Sigmoid colon (tissue), 7 donors: Measurements from ENCODE around the gene POU2AF1. TPM values are rescaled to one million over a fixed set of nuclear protein-coding genes. Genes with fewer than 3 reads are reported as not detected.
A peak's percentile ranks its signal among the peaks of the same experiment; 100 is the strongest.

Experiments
- DNase-seq: peaks from one replicate; pipeline ENCODE4 v3.0.0-alpha.2; 2019
- H3K27ac ChIP-seq, 4 donors: fragments of 200-600 bp; sonication (generic); one replicate each; pipeline ENCODE4 v1.5.1; 2016 to 2019; ENCODE audit warnings: mild to moderate bottlenecking in 1 of 4
- H3K27me3 ChIP-seq, 3 donors: fragments of 200-600 bp; sonication (generic); one replicate each; pipeline ENCODE4 v1.5.1; 2019; ENCODE audit warnings: mild to moderate bottlenecking in 1 of 3
- H3K36me3 ChIP-seq, 4 donors: fragments of 200-600 bp; sonication (generic); one replicate each; pipeline ENCODE4 v1.5.1; 2016 to 2019
- H3K4me1 ChIP-seq, 4 donors: fragments of 200-600 bp; sonication (generic); one replicate each; pipeline ENCODE4 v1.5.1; 2017 to 2019
- H3K4me3 ChIP-seq, 4 donors: fragments of 200-600 bp; sonication (generic); one replicate each; pipeline ENCODE4 v1.5.1; 2017 to 2019; ENCODE audit warnings: mild to moderate bottlenecking in 2 of 4, moderate library complexity in 1 of 4
- H3K9me3 ChIP-seq, 4 donors: fragments of 200-600 bp in 3 of 4; sonication (generic) in 3 of 4; one replicate each; pipeline versions ENCODE4 v1.5.1 to v1.6.1; 2013 to 2019
- CTCF ChIP-seq, 4 experiments: fragments of 450-650 bp in 3 of 4; fragments of 200-600 bp in 1 of 4; IDR thresholded peaks; one replicate each; pipeline ENCODE4 v1.5.1; 2016 to 2019; ENCODE audit warnings: antibody characterized with exemption in 4 of 4, mild to moderate bottlenecking in 3 of 4, moderate library complexity in 2 of 4
- EP300 ChIP-seq, 4 donors: sonication (generic); formaldehyde crosslinking; IDR thresholded peaks; one replicate each; pipeline ENCODE4 v1.6.1; 2017; ENCODE audit warnings: antibody characterized with exemption in 4 of 4
- POLR2A ChIP-seq, 2 donors: fragments of 450-650 bp; IDR thresholded peaks; one replicate each; pipeline ENCODE4 v1.6.1; 2016; ENCODE audit warnings: antibody characterized with exemption in 2 of 2, mild to moderate bottlenecking in 2 of 2, moderate library complexity in 2 of 2
- POLR2AphosphoS5 ChIP-seq, 4 donors: sonication (generic); formaldehyde crosslinking; IDR thresholded peaks; one replicate each; pipeline ENCODE4 v1.6.1; 2017; ENCODE audit warnings: antibody characterized with exemption in 4 of 4
- WGBS, 2 donors: extraction: QIAGEN DNeasy Blood & Tissue Kit; methylation state at CpG; one replicate each; pipeline ENCODE4 v1.1.7; 2013; 5-methylcytosine and 5-hydroxymethylcytosine counted together
- intact Hi-C: fragments of 100-400 bp; cut with DNase I; formaldehyde crosslinking; loops from one replicate; pipeline ENCODE4 v1.15.1; 2023
- polyA plus RNA-seq, 3 donors: library from polyadenylated mRNA; stranded (reverse); fragments of 200-250 nt; gene quantifications; one replicate each; pipeline ENCODE4 v1.2.3, GENCODE V29; 2013
- total RNA-seq, 4 donors: library from RNA; depleted of rRNA; stranded (reverse); fragments of >200 nt; gene quantifications; one replicate each; pipeline ENCODE4 v1.1.0, GENCODE V29; 2016
- donor health status: healthy with polysubstance abuse.
- donor health status: Bipolar disorder and iron deficiency.
- donor health status: healthy.

POU2AF1 gene
- total and polyA plus RNA-seq, 7 donors: 0.16 to 27.0 (median 1.1) TPM; not detected in 3

- Histone ChIP-seq H3K27ac (no peak overlapping the region), H3K4me3 (no peak overlapping the region), H3K27me3 (no peaks in the 10 kb centered on the region), H3K36me3 (no peaks in the 10 kb centered on the region), H3K9me3 (no peaks in the 10 kb centered on the region), H3K4me1 (peaks cover 0 to 19% (median 10%) of the 10 kb centered on the region in 4 donors)
- TF ChIP-seq CTCF (IDR thresholded peaks at IDR 0.05): no peak
- DNase-seq: no peak
- intact Hi-C loops: no loop called here
Measured at GRCh38 chr11:111339758-111340388, 39.2 kb downstream of the POU2AF1 start.

DNA sequence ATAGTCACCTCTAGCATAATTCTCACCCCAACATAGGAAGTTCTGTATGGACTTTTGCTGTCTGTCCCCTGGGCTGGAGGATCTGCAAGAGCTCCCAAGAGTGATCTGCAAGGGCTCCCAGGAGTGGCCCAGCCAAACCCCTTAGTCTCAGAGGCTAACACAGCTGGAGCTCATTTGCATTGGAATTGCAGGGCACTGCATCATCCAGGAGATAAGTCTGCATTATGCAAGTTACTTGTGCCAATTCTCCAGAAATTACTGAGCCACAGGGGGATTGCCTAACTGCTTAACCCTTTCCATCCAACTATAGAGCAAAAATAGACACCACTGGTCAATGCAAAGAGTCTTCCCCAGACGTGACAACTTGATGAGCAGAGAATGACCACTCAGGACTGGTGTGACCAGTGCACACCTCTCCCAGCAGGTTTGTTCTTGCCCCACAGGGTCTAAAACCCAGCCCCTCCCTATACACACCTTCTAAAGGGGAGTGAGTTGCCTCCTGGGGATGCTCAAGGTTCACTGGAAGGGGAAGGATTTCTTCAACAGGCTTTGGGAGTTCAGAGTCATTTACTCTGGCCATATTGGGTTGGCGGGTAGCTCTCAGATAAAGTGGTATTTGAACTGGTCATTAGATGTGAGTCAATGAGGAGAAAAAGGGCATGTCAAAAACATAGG lies 42.4 kb downstream of the POU2AF1 start:
- TF ChIP-seq POLR2AphosphoS5 (IDR thresholded peaks at IDR 0.05) (no peak), POLR2A (IDR thresholded peaks at IDR 0.05) (no peak), CTCF (IDR thresholded peaks at IDR 0.05) (no peak), EP300 (IDR thresholded peaks at IDR 0.05) (no peak)
- Histone ChIP-seq H3K27me3 (no peaks in the 10 kb centered on the region), H3K27ac (no peak overlapping the region), H3K9me3 (no peaks in the 10 kb centered on the region), H3K4me1 (peaks cover 0 to 27% (median 16%) of the 10 kb centered on the region in 4 donors), H3K36me3 (no peaks in the 10 kb centered on the region), H3K4me3 (no peak overlapping the region)
- DNase-seq: no peak
- 77 to 83% methylated on average over 2 of the region's 2 CpGs for WGBS, 2 donors
- intact Hi-C loops: no loop called here

- 92 to 93% methylated on average over 4 of the region's 4 CpGs for WGBS, 2 donors
- Histone ChIP-seq H3K36me3 (no peaks in the 10 kb centered on the region), H3K4me1 (peaks cover 0 to 34% (median 23%) of the 10 kb centered on the region in 4 donors), H3K9me3 (no peaks in the 10 kb centered on the region), H3K27me3 (no peaks in the 10 kb centered on the region), H3K4me3 (no peak overlapping the region), H3K27ac (no peak overlapping the region)
- no peak for DNase-seq
- no peak for TF ChIP-seq POLR2A (IDR thresholded peaks at IDR 0.05)
- no peak for TF ChIP-seq POLR2AphosphoS5 (IDR thresholded peaks at IDR 0.05)
- no peak for TF ChIP-seq EP300 (IDR thresholded peaks at IDR 0.05)
- no peak for TF ChIP-seq CTCF (IDR thresholded peaks at IDR 0.05)
- intact Hi-C loops: no loop called here
Measured at GRCh38 chr11:111336062-111336461, 43.0 kb downstream of the POU2AF1 start.

DNA sequence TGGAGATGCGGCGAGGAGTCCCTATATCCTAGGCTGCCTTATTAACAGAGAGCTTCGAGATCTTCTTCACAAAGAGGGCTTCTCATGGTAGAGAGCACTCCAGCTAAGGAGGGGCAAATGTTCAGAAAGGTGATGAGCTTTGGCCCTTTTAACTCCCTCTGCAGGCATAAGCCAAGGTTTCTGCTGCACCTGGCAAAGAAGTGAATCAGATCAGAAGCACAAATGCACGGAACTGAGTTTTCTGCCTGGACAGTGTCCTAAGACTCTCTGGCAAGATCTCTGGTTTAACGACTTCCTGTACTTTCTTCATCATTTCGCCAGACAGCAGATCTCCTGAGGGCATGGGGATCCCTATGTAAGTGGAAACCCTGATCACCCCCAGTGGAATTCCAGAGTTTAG lies 43.5 kb downstream of the POU2AF1 start:
- Histone ChIP-seq H3K9me3 (no peaks in the 10 kb centered on the region), H3K36me3 (no peaks in the 10 kb centered on the region), H3K27me3 (no peaks in the 10 kb centered on the region), H3K27ac (peak overlapping the region in 1 of 4 donors; percentile 30), H3K4me1 (peaks cover 0 to 39% (median 28%) of the 10 kb centered on the region in 4 donors), H3K4me3 (no peak overlapping the region)
- WGBS, 2 donors: 51 to 68% methylated on average over 6 of the region's 6 CpGs
- TF ChIP-seq POLR2AphosphoS5 (IDR thresholded peaks at IDR 0.05) (peak in 2 of 4 donors; percentile 36 to 51), EP300 (IDR thresholded peaks at IDR 0.05) (no peak)
- DNase-seq: no peak
- intact Hi-C loops: no loop called here

- WGBS, 2 donors: 20 to 65% methylated on average over 9 of the region's 9 CpGs
- intact Hi-C loops: loop anchor here (5.0 kb wide), 2 partner anchors 38 to 82 kb away; partner anchors contain the start of gene POU2AF3
Measured at GRCh38 chr11:111334532-111335502, 44.3 kb downstream of the POU2AF1 start.

More at GRCh38 chr11:111334532-111335502, 44.3 kb downstream of the POU2AF1 start:
- Histone ChIP-seq H3K9me3 (no peaks in the 10 kb centered on the region), H3K4me3 (no peak overlapping the region), H3K4me1 (peaks cover 0 to 46% (median 35%) of the 10 kb centered on the region in 4 donors), H3K27ac (peak overlapping the region in 1 of 4 donors; percentile 30), H3K36me3 (no peaks in the 10 kb centered on the region), H3K27me3 (no peaks in the 10 kb centered on the region)
- DNase-seq: no peak
- TF ChIP-seq POLR2A (IDR thresholded peaks at IDR 0.05) (no peak), CTCF (IDR thresholded peaks at IDR 0.05) (no peak), EP300 (IDR thresholded peaks at IDR 0.05) (no peak), POLR2AphosphoS5 (IDR thresholded peaks at IDR 0.05) (no peak)
